ENCODE data around the gene DICER1.
"Not testable (repeated sequence)": the region's sequence is repeated elsewhere in the genome, so short reads cannot be mapped to it uniquely, and the experiment has no call there.

Gene DICER1

DNA sequence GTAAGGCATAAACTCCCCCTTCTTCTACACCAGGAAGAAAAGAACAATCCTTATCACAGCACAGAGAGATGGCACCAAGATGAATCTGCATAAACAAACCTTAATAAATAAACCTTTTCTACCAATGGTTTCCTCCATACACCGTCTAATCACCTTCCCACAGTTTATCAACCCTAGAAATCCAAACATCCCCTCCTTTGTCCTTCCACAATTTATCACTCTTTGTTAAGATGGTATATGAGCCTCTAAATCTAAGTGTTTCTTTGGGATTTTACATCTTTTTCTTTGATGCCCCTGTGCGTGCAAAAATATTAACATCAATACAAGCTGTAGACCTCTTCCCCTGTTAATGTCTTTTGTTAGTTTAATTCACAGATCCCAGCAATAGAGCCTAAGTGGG, 12.5 kb downstream of the DICER1 start:
- TF ChIP-seq, protein P1, sequence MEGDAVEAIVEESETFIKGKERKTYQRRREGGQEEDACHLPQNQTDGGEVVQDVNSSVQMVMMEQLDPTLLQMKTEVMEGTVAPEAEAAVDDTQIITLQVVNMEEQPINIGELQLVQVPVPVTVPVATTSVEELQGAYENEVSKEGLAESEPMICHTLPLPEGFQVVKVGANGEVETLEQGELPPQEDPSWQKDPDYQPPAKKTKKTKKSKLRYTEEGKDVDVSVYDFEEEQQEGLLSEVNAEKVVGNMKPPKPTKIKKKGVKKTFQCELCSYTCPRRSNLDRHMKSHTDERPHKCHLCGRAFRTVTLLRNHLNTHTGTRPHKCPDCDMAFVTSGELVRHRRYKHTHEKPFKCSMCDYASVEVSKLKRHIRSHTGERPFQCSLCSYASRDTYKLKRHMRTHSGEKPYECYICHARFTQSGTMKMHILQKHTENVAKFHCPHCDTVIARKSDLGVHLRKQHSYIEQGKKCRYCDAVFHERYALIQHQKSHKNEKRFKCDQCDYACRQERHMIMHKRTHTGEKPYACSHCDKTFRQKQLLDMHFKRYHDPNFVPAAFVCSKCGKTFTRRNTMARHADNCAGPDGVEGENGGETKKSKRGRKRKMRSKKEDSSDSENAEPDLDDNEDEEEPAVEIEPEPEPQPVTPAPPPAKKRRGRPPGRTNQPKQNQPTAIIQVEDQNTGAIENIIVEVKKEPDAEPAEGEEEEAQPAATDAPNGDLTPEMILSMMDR (IDR thresholded peaks at IDR 0.05; ENCODE audit: extremely low read depth, insufficient read depth, missing control alignments) = no peak
- in situ Hi-C loops (cut with MboI; ENCODE audit: low pct_unique_long_range_greater_than_20kb, low sequenced_read_pairs, unreplicated experiment) = no loop called here
- no peak for DNase-seq (ENCODE audit: low spot score)

DNA sequence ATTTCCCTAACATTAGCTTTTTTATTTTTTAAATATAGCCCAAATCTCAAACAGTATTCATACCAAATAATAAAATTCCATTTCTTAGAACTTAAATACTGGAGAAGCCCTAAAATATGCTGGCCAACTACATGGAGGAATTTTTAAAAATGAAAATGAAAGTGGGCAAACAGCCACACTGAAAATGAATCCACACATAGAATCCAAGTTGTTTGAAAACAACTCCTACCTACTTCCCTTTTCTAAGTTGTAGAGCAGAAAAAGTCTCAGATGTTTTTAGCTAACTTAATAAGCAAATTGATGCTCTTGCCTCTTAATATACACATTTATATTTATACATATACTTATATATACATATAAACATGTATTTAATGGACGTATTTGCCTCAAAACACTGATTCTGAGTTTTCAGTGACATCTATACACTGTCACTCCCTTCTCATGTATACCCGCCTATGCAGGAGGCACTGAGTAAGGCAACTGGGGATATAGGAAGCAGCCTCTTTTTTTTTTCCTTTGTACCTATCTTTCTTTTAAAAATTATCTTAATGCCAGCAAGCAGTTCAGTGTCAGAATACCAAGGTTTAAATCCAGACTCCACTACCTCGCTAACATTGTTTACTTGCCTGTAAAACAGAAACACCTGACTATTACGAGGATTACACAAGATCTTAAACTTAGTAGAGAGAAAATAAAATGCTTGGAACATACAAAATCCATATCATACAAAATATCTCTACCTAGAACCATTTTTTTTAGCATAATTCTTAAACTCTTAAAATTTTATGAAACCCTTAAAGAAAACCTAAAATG, 13.3 kb downstream of the DICER1 start:
- no peak for DNase-seq (ENCODE audit: low spot score)
- in situ Hi-C loops (cut with MboI; ENCODE audit: low pct_unique_long_range_greater_than_20kb, low sequenced_read_pairs, unreplicated experiment) = no loop called here
- TF ChIP-seq, protein P1 (IDR thresholded peaks at IDR 0.05; ENCODE audit: extremely low read depth, insufficient read depth, missing control alignments) = no peak

DNA sequence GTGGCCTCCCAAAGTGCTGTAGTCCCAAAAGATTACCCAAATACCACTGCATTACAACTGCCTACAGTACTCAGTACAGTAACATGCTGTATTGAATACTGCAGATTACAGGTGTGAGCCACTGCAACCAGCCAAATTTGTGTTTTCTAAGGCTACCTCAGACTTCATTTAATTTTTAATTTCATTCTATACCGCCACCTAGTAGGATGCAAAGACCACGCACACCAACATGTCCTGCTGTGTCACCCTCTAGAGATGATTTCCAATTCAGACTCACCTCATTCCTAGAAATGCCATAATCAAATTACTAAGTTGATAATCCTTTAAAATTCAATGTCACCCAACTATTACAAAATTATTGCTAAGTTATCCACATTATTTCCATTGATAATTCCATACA, 15.1 kb downstream of the DICER1 start:
- TF ChIP-seq, protein P1 (IDR thresholded peaks at IDR 0.05; ENCODE audit: extremely low read depth, insufficient read depth, missing control alignments) = no peak
- in situ Hi-C loops (cut with MboI; ENCODE audit: low pct_unique_long_range_greater_than_20kb, low sequenced_read_pairs, unreplicated experiment) = no loop called here
- DNase-seq (ENCODE audit: low spot score) = no peak

DNA sequence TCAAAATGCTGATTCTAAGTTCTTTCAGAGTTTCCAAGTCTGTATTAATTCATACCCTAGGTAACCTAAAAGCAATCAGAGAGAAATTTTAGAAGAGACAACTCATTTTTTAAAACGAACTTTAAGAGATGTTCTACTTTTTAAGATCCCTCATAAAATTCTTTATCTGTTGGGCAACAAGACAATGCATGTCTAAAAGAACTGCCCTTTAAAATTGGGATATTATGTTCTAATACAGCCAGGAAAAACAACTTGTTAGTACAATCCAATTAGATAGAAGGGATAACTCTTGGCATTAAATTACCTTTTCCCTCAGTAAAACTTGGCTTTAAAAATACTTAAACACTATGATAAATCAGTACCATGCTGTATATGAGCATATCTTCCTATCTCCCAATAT, 15.6 kb downstream of the DICER1 start:
- TF ChIP-seq, protein P1 (IDR thresholded peaks at IDR 0.05; ENCODE audit: extremely low read depth, insufficient read depth, missing control alignments) = no peak
- in situ Hi-C loops (cut with MboI; ENCODE audit: low pct_unique_long_range_greater_than_20kb, low sequenced_read_pairs, unreplicated experiment) = no loop called here
- DNase-seq (ENCODE audit: low spot score) = no peak

DNA sequence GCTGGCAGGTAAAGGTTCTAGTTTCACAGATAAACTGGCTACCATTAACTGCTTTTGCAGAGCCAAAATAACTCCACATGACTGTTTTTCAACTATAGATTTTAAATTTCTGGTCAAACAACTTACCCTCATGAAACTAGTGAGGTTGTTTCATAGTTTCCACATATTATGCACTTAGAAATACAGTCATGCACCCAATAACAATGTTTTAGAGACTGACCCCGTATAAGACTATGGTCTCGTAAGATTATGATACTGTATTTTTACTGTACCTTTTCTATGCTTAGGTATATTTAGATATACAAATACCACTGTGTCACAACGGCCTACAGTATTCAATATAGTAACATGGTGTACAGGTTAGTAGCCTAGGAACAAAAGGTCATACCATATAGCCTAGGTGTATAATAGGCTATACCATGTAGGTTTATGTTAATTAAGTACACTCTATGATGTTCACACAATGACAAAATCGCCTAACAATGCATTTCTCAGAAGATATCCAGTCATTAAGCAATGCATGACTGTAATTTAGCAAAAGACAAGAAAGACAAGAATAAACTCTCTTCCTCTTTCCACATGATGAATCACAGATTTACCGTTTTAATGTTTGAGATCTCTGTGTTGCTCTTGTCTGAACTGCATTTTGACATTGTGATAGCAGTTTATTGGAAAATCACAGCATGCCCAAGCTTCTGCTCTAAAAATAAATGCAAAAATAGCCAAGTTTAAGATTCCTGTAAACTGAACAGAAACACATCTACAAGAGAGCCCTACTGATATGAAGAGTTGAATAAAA, 17.1 kb downstream of the DICER1 start:
- TF ChIP-seq, protein P1 (IDR thresholded peaks at IDR 0.05; ENCODE audit: extremely low read depth, insufficient read depth, missing control alignments) = no peak
- in situ Hi-C loops (cut with MboI; ENCODE audit: low pct_unique_long_range_greater_than_20kb, low sequenced_read_pairs, unreplicated experiment) = no loop called here
- DNase-seq (ENCODE audit: low spot score) = no peak

DNA sequence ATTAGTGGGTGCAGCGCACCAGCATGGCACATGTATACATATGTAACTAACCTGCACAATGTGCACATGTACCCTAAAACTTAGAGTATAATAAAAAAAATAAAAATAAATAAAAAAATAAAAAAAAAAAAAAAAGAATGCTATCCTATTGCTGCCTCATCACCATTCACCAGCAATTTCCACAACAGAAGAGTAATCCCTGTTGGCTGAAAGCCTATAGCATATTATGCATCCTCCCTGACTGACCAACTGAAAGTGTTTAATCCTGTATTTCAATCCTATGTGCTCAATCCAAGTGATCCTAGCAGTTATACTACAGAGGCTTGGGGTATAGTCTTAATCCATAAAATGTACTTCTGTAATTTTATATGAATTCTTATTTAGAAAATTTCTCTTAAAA, 18.5 kb downstream of the DICER1 start:
- in situ Hi-C loops (cut with MboI; ENCODE audit: low pct_unique_long_range_greater_than_20kb, low sequenced_read_pairs, unreplicated experiment) = no loop called here
- no peak for DNase-seq (ENCODE audit: low spot score)
- TF ChIP-seq, protein P1 (IDR thresholded peaks at IDR 0.05; ENCODE audit: extremely low read depth, insufficient read depth, missing control alignments) = no peak

DNA sequence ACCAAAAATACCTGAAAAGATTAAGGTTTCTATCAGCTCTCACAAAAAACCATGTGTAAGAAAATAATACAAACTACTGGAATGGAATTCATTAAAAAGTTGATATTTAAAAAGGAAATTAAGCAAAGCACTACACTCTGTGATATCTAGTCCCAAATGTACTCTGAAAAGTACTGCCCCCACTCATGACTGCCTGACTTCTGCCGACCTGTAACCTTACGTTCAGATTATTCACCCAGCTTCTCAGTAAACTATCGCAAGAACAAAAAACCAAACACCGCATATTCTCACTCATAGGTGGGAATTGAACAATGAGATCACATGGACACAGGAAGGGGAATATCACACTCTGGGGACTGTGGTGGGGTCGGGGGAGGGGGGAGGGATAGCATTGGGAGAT, 18.9 kb downstream of the DICER1 start:
- DNase-seq (ENCODE audit: low spot score); in situ Hi-C loops (cut with MboI; ENCODE audit: low pct_unique_long_range_greater_than_20kb, low sequenced_read_pairs, unreplicated experiment): not testable (repeated sequence)
